ENCODE measurements around the gene CSAD.

DNA sequence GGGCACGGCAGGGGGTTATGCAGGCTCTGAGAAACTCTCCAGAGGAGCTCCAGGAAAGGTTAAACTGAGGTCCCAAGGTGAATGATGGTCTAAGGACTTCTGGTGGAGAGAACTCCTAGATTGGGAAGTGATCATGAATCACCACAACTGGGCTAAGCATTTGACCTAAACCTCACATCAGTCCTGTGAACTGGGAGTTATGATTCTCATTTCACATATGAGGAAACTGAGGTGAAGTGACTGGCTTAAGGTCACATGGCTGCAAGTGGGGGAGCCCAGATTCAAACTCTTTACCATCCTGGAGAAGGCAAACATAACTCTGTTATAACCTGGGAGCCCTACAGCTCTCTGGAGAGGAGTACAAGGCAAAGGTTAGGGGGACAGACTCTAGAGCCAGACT lies 47.1 kb upstream of the CSAD start:
- TF ChIP-seq, protein P1, sequence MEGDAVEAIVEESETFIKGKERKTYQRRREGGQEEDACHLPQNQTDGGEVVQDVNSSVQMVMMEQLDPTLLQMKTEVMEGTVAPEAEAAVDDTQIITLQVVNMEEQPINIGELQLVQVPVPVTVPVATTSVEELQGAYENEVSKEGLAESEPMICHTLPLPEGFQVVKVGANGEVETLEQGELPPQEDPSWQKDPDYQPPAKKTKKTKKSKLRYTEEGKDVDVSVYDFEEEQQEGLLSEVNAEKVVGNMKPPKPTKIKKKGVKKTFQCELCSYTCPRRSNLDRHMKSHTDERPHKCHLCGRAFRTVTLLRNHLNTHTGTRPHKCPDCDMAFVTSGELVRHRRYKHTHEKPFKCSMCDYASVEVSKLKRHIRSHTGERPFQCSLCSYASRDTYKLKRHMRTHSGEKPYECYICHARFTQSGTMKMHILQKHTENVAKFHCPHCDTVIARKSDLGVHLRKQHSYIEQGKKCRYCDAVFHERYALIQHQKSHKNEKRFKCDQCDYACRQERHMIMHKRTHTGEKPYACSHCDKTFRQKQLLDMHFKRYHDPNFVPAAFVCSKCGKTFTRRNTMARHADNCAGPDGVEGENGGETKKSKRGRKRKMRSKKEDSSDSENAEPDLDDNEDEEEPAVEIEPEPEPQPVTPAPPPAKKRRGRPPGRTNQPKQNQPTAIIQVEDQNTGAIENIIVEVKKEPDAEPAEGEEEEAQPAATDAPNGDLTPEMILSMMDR (optimal IDR thresholded peaks at IDR 0.05 in 1 of 3, IDR thresholded peaks at IDR 0.05 in 1 of 3, conservative IDR thresholded peaks at IDR 0.05 in 1 of 3; ENCODE audit: extremely low read depth in 1 of 3, insufficient read depth in 2 of 3, low read length in 3 of 3), result no peak
- no peak for TF ChIP-seq EZH2 (IDR thresholded peaks at IDR 0.05; ENCODE audit: low read length)

All from keratinocyte (primary cell).